Esophagus muscularis mucosa (tissue), 4 donors: ENCODE measurements around the gene ERAS. TPM values are rescaled to one million over a fixed set of nuclear protein-coding genes. Genes with fewer than 3 reads are reported as not detected.
"Not testable (repeated sequence)": the region's sequence is repeated elsewhere in the genome, so short reads cannot be mapped to it uniquely, and the experiment has no call there.

Source experiments
- DNase-seq: peaks from one replicate; pipeline ENCODE4 v3.0.0-alpha.2; 2017; ENCODE audit errors: extremely low spot score
- H3K27ac ChIP-seq, 4 donors: fragments of 200-600 bp; sonication (generic); replicated peaks in 1 of 4; 1 replicate in 3 of 4; 2 replicates in 1 of 4; pipeline ENCODE4 v1.5.1; 2016 to 2019; ENCODE audit warnings: mild to moderate bottlenecking in 1 of 4
- H3K27me3 ChIP-seq, 4 donors: fragments of 200-600 bp; sonication (generic); one replicate each; pipeline versions ENCODE4 v1.5.1 to v1.6.0; 2016 to 2019
- H3K36me3 ChIP-seq, 4 donors: fragments of 200-600 bp; sonication (generic); one replicate each; pipeline ENCODE4 v1.5.1; 2016 to 2019
- H3K4me1 ChIP-seq, 4 donors: fragments of 200-600 bp; sonication (generic); one replicate each; pipeline ENCODE4 v1.5.1; 2016 to 2019
- H3K4me3 ChIP-seq, 4 donors: fragments of 200-600 bp; sonication (generic); 1 replicate in 2 of 4; 2 replicates in 2 of 4; pipeline ENCODE4 v1.5.1; 2016 to 2019; ENCODE audit warnings: mild to moderate bottlenecking in 4 of 4, moderate library complexity in 1 of 4
- H3K9me3 ChIP-seq, 4 donors: fragments of 200-600 bp; sonication (generic); 1 replicate in 3 of 4; 2 replicates in 1 of 4; pipeline ENCODE4 v1.5.1; 2016 to 2019
- EP300 ChIP-seq: sonication (generic); formaldehyde crosslinking; IDR thresholded peaks from one replicate; pipeline ENCODE4 v1.6.1; 2017; ENCODE audit warnings: antibody characterized with exemption
- POLR2A ChIP-seq: fragments of 450-650 bp; IDR thresholded peaks from one replicate; pipeline ENCODE4 v1.6.1; 2017; ENCODE audit warnings: antibody characterized with exemption, moderate library complexity, mild to moderate bottlenecking, low read depth
- POLR2AphosphoS5 ChIP-seq, 2 donors: sonication (generic); formaldehyde crosslinking; IDR thresholded peaks; one replicate each; pipeline ENCODE4 v1.6.1; 2017; ENCODE audit warnings: antibody characterized with exemption in 2 of 2
- WGBS: methylation state at CpG from one replicate; pipeline ENCODE4 v1.1.5; 2018; 5-methylcytosine and 5-hydroxymethylcytosine counted together
- intact Hi-C: fragments of 100-400 bp; cut with DNase I; formaldehyde crosslinking; loops from one replicate; pipeline ENCODE4 v1.15.1; 2023
- total RNA-seq, 4 donors: library from RNA; depleted of rRNA; stranded (reverse); fragments of >200 nt; gene quantifications; one replicate each; pipeline versions ENCODE4 v1.1.0 to v1.2.1, GENCODE V29; 2016
- TF ChIP-seq, protein P1 (sequence below), 3 experiments: fragments of 200-600 bp in 2 of 3; fragments of 450-650 bp in 1 of 3; sonication (generic) in 2 of 3; IDR thresholded peaks; one replicate each; pipeline ENCODE4 v1.5.1; 2017 to 2019; ENCODE audit warnings: antibody characterized with exemption in 3 of 3, mild to moderate bottlenecking in 2 of 3, moderate library complexity in 1 of 3

Gene ERAS
- total RNA-seq, 4 donors from 2014 or later, result not detected

DNA sequence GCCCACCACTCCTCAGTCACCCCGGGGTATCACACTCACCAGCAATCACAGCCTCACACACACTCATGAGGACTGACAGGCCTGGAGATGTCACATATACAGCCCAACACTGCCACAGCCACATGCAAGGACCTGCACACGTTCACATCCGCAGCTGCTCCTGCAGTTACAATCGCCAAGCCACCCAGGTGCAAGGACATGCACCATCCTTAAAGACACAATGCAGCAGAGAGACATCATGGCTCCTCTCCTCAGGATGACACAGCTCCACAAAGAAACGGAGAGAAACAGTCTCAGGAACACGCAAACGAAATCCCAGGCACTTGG, 8.0 kb downstream of the ERAS start:
- Histone ChIP-seq H3K9me3 (no peaks in the 10 kb centered on the region), H3K4me3 (no peak overlapping the region), H3K27me3 (peaks cover 0 to 51% (median 14%) of the 10 kb centered on the region in 4 donors), H3K4me1 (peaks cover 4 to 26% (median 14%) of the 10 kb centered on the region in 4 donors), H3K36me3 (no peaks in the 10 kb centered on the region), H3K27ac (no peak overlapping the region)
- intact Hi-C loops, result no loop called here
- DNase-seq, result no peak
- WGBS, result 43% methylated on average over 7 of the region's 7 CpGs
- TF ChIP-seq, protein P1, sequence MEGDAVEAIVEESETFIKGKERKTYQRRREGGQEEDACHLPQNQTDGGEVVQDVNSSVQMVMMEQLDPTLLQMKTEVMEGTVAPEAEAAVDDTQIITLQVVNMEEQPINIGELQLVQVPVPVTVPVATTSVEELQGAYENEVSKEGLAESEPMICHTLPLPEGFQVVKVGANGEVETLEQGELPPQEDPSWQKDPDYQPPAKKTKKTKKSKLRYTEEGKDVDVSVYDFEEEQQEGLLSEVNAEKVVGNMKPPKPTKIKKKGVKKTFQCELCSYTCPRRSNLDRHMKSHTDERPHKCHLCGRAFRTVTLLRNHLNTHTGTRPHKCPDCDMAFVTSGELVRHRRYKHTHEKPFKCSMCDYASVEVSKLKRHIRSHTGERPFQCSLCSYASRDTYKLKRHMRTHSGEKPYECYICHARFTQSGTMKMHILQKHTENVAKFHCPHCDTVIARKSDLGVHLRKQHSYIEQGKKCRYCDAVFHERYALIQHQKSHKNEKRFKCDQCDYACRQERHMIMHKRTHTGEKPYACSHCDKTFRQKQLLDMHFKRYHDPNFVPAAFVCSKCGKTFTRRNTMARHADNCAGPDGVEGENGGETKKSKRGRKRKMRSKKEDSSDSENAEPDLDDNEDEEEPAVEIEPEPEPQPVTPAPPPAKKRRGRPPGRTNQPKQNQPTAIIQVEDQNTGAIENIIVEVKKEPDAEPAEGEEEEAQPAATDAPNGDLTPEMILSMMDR (IDR thresholded peaks at IDR 0.05), result no peak
- TF ChIP-seq EP300 (no peak), POLR2A (no peak), POLR2AphosphoS5 (IDR thresholded peaks at IDR 0.05) (no peak)

DNA sequence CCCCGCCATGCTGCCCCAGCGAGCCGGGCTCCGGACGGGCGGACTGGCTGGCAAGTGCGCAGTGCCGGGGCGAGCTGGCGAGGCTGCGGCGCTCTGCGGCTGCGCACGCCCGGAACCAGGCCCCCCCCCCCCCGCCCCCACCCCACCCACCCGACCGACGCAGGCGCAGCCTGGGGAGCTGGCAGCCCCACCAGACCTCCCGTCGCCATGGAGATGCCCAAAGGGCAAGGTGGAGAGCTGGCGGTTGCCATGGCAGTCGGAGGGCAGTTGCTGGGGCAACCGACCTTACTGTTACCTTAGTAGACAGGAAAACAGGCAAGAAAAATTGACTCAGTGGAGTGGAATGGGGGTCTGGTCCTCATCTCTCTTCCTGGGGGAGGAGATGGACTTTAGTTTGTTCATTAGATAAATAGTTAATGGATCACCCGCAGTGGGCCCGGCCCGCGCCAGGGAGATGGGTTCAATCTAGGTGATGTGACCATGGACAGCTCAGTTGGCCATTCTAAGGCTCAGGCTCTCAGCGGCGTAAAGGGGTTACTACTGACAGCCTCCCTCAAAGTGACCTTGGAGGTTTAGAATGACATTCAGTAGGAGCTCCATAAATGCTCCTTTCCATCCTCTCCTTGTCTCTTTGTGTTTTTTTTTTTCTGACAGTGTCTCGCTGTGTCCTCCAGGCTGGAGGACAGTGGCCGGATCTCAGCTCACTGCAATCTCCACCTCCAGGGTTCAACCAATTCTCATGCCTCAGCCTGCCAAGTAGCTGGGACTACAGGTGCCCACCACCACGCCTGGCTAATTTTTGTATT, 9.4 kb downstream of the ERAS start, which contains the start of gene PCSK1N:
Gene PCSK1N, minus strand, starts transcription at position 87 of the 806 bp plus-strand sequence. Its CDS starts 78 bp downstream, at position 9.
- peaks cover 0 to 48% (median 12%) of the 10 kb centered on the region in 4 donors for H3K27me3 ChIP-seq
- WGBS, result 60% methylated on average over 17 of the region's 35 CpGs
- DNase-seq, result no peak
- intact Hi-C loops, result no loop called here
- no peaks in the 10 kb centered on the region for H3K36me3 ChIP-seq
- H3K9me3 ChIP-seq, result no peaks in the 10 kb centered on the region
- peak within 1 kb of the TSS in 3 of 4 donors; percentile 33 to 46 (median 37) for H3K4me3 ChIP-seq
- TF ChIP-seq EP300, result no peak
- TF ChIP-seq POLR2AphosphoS5 (IDR thresholded peaks at IDR 0.05), result no peak
- no peak for TF ChIP-seq POLR2A
- TF ChIP-seq, protein P1 (IDR thresholded peaks at IDR 0.05), result no peak
- no peak within 1 kb of the TSS for H3K27ac ChIP-seq
- peaks cover 4 to 26% (median 14%) of the 10 kb centered on the region in 4 donors for H3K4me1 ChIP-seq

DNA sequence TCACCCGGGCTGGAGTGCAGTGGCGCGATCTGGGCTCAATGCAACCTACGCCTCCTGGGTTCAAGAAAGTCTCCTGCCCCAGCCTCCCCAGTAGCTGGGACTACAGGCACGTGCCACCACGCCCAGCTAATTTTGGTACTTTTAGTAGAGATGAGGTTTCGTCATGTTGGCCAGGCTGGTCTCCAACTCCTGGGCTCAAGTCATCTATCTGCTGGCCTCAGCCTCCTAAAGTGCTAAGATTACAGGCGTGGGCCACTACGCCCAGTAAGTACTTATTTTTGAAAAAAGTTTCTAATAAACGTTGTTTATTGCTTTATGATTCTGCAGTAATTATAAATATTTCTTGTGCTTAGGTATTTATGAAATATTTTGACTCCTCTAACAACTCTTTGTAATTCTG, 13.4 kb downstream of the ERAS start:
- DNase-seq, result no peak
- no peaks in the 10 kb centered on the region for H3K9me3 ChIP-seq
- TF ChIP-seq, protein P1 (IDR thresholded peaks at IDR 0.05), result no peak
- TF ChIP-seq POLR2A, result no peak
- TF ChIP-seq POLR2AphosphoS5 (IDR thresholded peaks at IDR 0.05), result no peak
- no peak for TF ChIP-seq EP300
- H3K27me3 ChIP-seq, result peaks cover 0 to 14% (median 5%) of the 10 kb centered on the region in 4 donors
- 75% methylated on average over 10 of the region's 10 CpGs for WGBS
- H3K36me3 ChIP-seq, result no peaks in the 10 kb centered on the region
- intact Hi-C loops, result no loop called here
- H3K4me3 ChIP-seq, result no peak overlapping the region
- H3K27ac ChIP-seq, result no peak overlapping the region
- peaks cover 4 to 9% (median 8%) of the 10 kb centered on the region in 4 donors for H3K4me1 ChIP-seq

DNA sequence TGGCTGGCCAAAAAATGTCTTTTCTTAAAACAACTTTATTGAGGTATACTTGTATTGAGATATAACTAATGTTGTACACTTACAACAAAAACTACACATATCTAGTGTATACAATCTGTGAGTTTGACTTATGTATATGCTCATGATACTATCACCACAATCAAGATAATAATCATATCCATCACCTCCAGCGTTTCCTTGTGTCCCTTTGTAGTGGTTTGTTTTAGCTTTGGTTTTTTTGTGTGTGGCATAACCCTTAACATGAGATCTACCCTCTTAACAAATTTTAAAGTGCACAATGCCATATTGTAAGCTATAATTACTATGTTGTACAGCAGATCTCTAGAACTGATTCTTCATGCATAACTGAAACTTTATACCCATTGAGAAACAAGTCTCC, 22.5 kb downstream of the ERAS start:
- Histone ChIP-seq H3K4me3 (no peak overlapping the region), H3K27me3 (no peaks in the 10 kb centered on the region), H3K9me3 (no peaks in the 10 kb centered on the region), H3K27ac (no peak overlapping the region), H3K36me3 (no peaks in the 10 kb centered on the region), H3K4me1 (no peaks in the 10 kb centered on the region)
- 68% methylated on average over 1 of the region's 1 CpG for WGBS
- intact Hi-C loops, result no loop called here
- TF ChIP-seq POLR2A, result no peak
- no peak for TF ChIP-seq EP300
- TF ChIP-seq, protein P1 (IDR thresholded peaks at IDR 0.05), result no peak
- no peak for TF ChIP-seq POLR2AphosphoS5 (IDR thresholded peaks at IDR 0.05)
- no peak for DNase-seq

DNA sequence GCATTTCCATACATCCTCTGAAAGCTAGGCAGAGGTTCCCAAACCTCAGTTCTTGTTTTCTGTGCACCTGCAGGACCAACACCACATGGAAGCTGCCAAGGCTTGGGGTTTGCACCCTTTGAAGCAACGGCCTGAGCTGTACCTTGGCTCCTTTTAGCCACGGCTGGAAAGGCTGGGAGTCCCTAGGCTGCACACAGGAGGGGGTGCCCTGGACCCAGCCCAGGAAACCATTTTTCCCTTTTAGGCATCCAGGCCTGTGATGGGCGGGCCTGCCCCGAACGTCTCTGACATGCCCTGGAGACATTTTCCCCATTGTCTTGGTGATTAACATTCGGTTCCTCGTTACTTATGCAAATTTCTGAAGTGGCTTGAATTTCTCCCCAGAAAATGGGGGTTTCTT, 26.5 kb downstream of the ERAS start:
- no peaks in the 10 kb centered on the region for H3K9me3 ChIP-seq
- no peaks in the 10 kb centered on the region for H3K4me1 ChIP-seq
- H3K27ac ChIP-seq, result no peak overlapping the region
- WGBS, result 87% methylated on average over 6 of the region's 7 CpGs
- intact Hi-C loops, result no loop called here
- no peak for DNase-seq
- H3K4me3 ChIP-seq, result no peak overlapping the region
- H3K36me3 ChIP-seq, result no peaks in the 10 kb centered on the region
- TF ChIP-seq, protein P1 (IDR thresholded peaks at IDR 0.05), result no peak
- no peak for TF ChIP-seq EP300
- TF ChIP-seq POLR2A, result no peak
- TF ChIP-seq POLR2AphosphoS5 (IDR thresholded peaks at IDR 0.05), result no peak
- no peaks in the 10 kb centered on the region for H3K27me3 ChIP-seq

DNA sequence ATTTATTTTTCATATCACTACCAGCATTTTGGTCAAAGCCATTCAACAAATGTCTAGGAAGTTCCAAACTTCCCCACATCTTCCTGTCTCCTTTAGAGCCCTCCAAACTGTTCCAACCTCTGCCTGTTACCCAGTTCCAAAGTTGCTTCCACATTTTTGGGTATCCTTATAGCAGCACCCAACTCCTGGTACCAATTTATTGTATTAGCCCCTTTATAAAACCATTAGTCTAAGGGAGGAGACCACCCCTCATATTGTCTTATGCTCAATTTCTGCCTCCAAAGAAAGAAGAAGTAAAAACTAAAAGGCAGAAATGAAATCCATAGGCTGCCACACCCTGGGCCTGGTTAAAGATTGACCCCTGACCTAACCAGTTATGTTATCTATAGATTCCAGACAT, 27.2 kb downstream of the ERAS start:
- H3K4me3 ChIP-seq, DNase-seq, intact Hi-C loops, H3K36me3 ChIP-seq, H3K9me3 ChIP-seq, H3K4me1 ChIP-seq, H3K27me3 ChIP-seq, H3K27ac ChIP-seq: not testable (repeated sequence)

DNA sequence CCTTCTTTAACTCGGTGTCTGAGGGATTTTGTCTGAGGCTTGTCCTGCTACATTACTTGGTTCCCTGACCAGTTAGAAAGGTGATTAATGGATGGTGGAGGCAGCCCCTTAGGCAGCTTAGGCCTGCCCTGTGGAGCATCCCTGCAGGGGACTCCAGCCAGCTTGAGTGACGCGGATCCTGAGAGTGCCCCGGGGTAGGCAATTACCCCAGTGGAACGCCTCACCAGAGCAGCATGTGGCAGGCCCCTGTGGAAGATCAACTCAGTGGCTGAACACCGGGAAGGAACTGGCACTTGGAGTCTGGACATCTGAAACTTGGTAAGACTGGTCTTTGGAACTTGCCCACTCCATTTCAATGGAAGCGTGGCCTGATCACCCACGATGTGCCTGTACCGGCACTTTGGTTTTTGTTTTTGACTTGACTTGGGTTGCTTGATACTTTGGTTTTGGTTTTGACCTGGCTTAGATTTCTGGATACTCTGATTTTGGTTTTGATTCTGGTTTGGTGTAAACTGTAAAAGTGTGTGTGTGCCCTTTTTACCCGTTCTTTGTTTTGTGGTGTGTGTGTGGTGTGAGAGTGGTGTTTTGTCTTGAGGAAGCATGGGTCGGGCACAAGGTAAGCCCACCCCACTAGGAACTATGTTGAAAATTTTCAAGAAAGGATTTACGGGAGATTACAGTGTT, 27.9 kb downstream of the ERAS start:
- intact Hi-C loops, DNase-seq, H3K9me3 ChIP-seq, H3K36me3 ChIP-seq, H3K4me1 ChIP-seq, H3K27ac ChIP-seq, H3K27me3 ChIP-seq, H3K4me3 ChIP-seq: not testable (repeated sequence)
- WGBS, result 79% methylated on average over 7 of the region's 12 CpGs
